GM19023 (cell line): Measurements from ENCODE around the gene ZNF33A.
"Not testable (repeated sequence)": the region's sequence is repeated elsewhere in the genome, so short reads cannot be mapped to it uniquely, and the experiment has no call there.

Source experiments
- ATAC-seq: cut with Tn5 transposase; IDR thresholded peaks from one replicate; pipeline ENCODE4 v1.9.1; 2021; ENCODE audit warnings: mild to moderate bottlenecking, moderate library complexity; ENCODE audit not compliant: unreplicated experiment

Gene ZNF33A

GRCh38 chr10:38010119-38010903, at the start of gene ZNF33A:
Gene ZNF33A (plus strand): TSS chr10:38010675. CDS start chr10:38012342, 1,667 bp downstream.
- peak; percentile 83 for ATAC-seq

GRCh38 chr10:37965006-37965405, 45.5 kb upstream of the ZNF33A start:
- ATAC-seq, result no peak

GRCh38 chr10:37972396-37972795, 38.1 kb upstream of the ZNF33A start:
- ATAC-seq, result no peak

DNA sequence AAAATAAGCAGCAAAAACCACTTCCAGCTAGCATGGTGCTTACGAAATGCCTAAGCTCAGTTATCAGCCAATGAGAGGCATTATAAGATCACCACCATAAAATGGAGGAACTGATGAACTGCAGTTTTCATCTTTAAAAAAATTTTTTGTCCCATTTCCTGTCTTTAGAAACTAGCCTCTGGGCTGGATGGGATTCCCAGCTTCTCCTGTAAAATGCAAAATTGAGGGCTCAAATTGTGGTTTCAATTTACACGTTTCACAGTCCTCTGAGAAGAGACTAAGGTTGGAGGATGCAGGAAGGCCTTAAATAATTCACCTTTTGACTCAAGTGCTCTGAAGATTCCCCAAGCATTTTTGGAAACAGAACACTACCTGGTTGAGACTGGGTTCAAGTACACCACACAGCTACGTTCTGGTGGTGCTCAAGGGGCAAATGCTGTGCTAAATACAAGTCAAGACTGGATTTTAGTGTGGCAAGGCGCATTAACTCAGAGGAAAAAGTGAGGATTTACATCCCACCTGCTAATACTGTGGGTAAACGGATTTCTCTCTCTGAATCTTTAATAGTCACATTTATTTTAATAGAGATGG, 35.0 kb upstream of the ZNF33A start:
- no peak for ATAC-seq

- ATAC-seq, result peak; percentile 97
Measured at GRCh38 chr10:37976091-37976879, 34.2 kb upstream of the ZNF33A start, which contains the start of gene ZNF25. Gene ZNF25 (minus strand): TSS chr10:37976647. CDS start chr10:37971722, 4,925 bp downstream.

GRCh38 chr10:37976880-37977203, 33.6 kb upstream of the ZNF33A start:
- ATAC-seq, result no peak

GRCh38 chr10:37991655-37992054, 18.8 kb upstream of the ZNF33A start:
- no peak for ATAC-seq

- no peak for ATAC-seq
Measured at GRCh38 chr10:37992083-37992482, 18.4 kb upstream of the ZNF33A start.

DNA sequence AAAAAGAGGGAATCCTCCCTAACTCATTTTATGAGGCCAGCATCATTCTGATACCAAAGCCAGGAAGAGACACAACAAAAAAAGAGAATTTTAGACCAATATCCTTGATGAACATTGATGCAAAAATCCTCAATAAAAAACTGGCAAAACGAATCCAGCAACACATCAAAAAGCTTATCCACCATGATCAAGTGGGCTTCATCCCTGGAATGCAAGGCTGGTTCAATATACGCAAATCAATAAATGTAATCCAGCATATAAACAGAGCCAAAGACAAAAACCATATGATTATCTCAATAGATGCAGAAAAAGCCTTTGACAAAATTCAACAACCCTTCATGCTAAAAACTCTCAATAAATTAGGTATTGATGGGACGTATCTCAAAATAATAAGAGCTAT, 11.6 kb upstream of the ZNF33A start:
- ATAC-seq, result not testable (repeated sequence)

- ATAC-seq, result not testable (repeated sequence)
Measured at GRCh38 chr10:38000474-38000873, 10.0 kb upstream of the ZNF33A start.

DNA sequence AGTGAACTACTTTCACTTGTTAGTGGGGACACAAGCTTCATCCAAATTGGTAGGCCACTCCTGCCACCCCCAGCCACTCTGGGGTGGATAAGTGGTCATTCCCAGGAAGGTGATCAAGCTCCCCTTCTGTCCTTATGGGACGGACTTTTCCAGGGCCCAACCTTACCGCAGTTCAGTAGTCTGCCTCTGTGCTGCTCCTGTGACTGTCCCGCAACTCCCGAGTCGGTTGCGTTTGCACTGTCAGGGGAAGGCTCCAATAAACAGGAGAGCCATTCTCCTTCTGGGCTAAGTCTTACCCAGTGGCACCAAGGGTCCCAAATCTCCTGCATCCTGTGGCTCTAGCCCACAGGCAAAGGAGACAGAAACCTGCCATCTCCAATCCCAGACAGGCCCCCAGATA, 7.4 kb upstream of the ZNF33A start:
- ATAC-seq, result no peak

DNA sequence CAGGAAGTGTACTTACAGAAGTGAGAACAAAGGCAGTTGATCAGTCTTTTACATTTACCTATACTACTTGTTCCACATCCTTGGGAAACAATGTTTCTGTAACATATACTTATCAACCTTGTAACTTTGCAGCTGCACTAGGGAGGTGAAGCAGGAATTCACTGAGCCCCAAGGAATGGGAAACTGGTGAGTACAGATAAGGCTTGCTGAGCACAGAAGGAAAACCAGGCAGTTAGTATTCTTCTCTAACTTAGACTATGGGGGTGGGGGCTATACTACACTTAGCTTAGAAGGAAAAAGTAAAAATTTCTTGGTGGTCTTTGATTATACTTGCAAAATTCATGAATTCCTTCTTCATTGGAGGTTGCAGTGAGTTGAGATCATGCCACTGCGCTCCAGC, 6.9 kb upstream of the ZNF33A start:
- no peak for ATAC-seq

DNA sequence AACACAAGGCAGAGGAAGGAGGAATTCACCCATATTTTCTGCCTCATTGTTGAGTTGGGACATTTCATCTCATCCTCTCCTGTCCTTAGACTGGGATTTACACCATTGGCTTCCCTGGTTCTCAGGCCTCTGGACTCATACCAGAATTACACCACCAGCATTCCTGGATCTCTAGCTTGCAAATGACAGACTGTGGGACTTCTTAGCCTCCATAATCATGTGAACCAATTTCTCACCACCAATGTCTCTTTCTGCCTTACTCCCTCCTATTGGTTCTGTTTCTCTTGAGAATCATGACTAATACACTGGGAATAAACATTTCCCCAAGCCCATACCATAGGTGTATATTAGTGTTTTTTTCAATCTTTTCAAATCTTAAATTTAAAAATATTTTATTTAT, 2.9 kb upstream of the ZNF33A start:
- no peak for ATAC-seq

GRCh38 chr10:38007991-38008390, 2.5 kb upstream of the ZNF33A start:
- ATAC-seq, result no peak

GRCh38 chr10:38016354-38016753, 5.9 kb downstream of the ZNF33A start:
- no peak for ATAC-seq

GRCh38 chr10:38019124-38019523, 8.6 kb downstream of the ZNF33A start:
- not testable (repeated sequence) for ATAC-seq

DNA sequence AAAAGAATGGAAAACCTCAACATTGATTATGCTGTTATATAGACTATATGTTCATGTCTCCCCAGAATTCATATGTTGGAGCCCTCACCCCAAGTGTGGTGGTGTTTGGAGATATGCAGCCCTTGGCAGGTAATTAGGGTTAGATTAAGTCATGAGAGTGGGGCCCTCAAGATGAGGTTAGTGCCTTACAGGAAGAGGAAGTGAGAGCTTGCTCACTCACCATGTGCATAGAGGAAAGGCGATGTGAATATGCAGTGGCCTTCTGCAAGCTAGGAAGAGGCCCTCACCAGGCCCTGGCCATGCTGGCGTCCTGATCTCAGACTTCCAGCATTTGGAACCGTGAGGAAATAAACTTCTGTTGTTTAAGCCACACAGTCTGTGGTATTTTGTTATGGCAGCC, 14.8 kb downstream of the ZNF33A start:
- ATAC-seq, result peak; percentile 77

DNA sequence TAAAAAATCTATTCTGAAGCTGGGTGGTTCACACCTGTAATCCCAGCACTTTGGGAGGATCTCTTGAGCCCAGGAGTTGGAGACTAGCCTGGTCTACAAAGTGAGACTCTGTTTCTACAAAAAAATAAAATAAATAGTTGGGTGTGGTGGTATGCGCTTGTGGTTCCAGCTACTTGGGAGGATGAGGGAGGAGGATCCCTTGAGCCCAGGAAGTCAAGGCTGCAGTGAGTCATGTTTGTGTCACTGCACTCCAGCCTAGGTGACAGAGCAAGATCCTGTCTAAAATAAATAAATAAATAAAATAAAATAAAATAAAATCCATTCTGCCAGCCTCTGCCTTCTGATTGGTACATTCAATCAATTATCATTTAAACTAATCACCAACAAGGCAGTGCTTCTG, 17.5 kb downstream of the ZNF33A start:
- ATAC-seq, result no peak

GRCh38 chr10:38032886-38033285, 22.4 kb downstream of the ZNF33A start:
- ATAC-seq, result no peak

GRCh38 chr10:38038107-38038931, 27.8 kb downstream of the ZNF33A start:
- ATAC-seq, result peak; percentile 90

- no peak for ATAC-seq
Measured at GRCh38 chr10:38038932-38039245, 28.4 kb downstream of the ZNF33A start.
